Measurements from ENCODE around the gene FBXL2. TPM values are rescaled to one million over a fixed set of nuclear protein-coding genes. Genes with fewer than 3 reads are reported as not detected.
A peak's percentile ranks its signal among the peaks of the same experiment; 100 is the strongest.

FBXL2 gene
- total RNA-seq, 2 experiments from 2014 or later, result not detected

DNA sequence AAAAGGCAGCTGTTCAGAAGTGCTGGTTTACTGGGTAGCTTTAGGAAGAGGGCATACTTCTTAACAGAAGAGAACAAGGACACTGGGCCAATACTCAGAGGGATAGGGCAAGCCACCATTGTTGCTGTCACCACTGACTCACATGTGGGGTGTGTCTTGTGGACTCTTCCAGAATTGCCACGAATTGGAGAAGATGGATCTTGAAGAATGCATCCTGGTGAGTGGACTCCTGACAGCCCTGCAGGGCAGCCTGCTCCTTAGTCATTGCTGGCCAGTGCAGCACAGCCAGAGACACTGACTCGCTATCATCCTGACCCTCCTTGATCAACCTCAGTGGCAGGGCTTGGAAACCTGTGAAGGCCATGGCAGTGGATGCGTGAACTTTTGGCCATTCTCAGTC is 100.7 kb downstream of the FBXL2 start:
- H3K9me3 Mint-ChIP-seq (ENCODE audit: low read depth), result no peaks in the 10 kb centered on the region
- DNase-seq, result no peak
- H3K27me3 Mint-ChIP-seq, result no peaks in the 10 kb centered on the region
- peaks cover 2% of the 10 kb centered on the region for H3K4me1 Mint-ChIP-seq
- no peak overlapping the region for H3K27ac Mint-ChIP-seq
- no peaks in the 10 kb centered on the region for H3K36me3 Mint-ChIP-seq
- H3K4me3 Mint-ChIP-seq, result no peak overlapping the region
- CTCF ChIA-PET, result interaction anchor here (0.5 to 1.2 kb wide), 2 partner anchors 247 to 1327 kb away, joined by 3 to 4 read pairs; no protein-coding TSS in a partner anchor
- ATAC-seq, result no peak

DNA sequence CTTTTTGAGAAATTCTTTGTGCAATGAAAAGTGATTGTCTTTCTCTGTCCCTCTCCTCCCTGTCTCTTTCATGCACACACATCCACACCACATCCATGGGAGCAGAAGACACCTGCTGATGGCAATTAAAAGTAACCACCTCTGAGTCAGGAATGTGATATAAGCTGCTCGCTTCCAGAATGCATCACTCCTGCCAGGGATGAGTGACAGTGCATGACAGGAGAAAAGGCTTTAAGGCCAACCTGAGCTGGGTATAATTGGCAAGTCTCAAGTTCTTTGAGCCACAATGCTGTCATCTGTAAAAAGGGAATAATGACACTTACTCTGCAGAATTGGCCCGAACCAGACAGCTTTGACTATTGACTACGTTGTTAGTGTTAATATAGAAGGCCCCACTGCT is 103.4 kb downstream of the FBXL2 start:
- H3K4me1 Mint-ChIP-seq, result peaks cover 12% of the 10 kb centered on the region
- H3K27me3 Mint-ChIP-seq, result no peaks in the 10 kb centered on the region
- no peak overlapping the region for H3K4me3 Mint-ChIP-seq
- DNase-seq, result no peak
- CTCF ChIA-PET, result interaction anchor here (0.5 kb wide), 1 partner anchor 251 kb away, joined by 3 read pairs; no protein-coding TSS in a partner anchor
- H3K27ac Mint-ChIP-seq, result no peak overlapping the region
- peaks cover 2% of the 10 kb centered on the region for H3K36me3 Mint-ChIP-seq
- no peaks in the 10 kb centered on the region for H3K9me3 Mint-ChIP-seq (ENCODE audit: low read depth)
- ATAC-seq, result no peak

DNA sequence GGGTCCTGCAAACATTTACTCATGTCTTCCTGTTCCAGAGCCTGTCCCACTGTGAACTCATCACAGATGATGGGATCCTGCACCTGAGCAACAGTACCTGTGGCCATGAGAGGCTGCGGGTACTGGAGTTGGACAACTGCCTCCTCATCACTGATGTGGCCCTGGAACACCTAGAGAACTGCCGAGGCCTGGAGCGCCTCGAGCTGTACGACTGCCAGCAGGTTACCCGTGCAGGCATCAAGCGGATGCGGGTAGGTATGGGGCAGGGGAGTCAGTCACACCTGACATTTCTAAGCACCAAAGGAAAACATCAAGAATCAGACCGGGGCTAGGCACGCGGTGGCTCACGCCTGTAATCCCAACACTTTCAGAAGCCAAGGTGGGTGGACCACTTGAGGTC is 106.7 kb downstream of the FBXL2 start:
- ATAC-seq (no peak), DNase-seq (no peak)
- H3K27me3 Mint-ChIP-seq, result no peaks in the 10 kb centered on the region
- peak overlapping the region; percentile 1 for H3K27ac Mint-ChIP-seq
- peaks cover 21% of the 10 kb centered on the region for H3K4me1 Mint-ChIP-seq
- CTCF ChIA-PET, result interaction anchor here (4.4 kb wide), 1 partner anchor 11 kb away, joined by 33 read pairs; no protein-coding TSS in a partner anchor
- no peaks in the 10 kb centered on the region for H3K9me3 Mint-ChIP-seq (ENCODE audit: low read depth)
- H3K36me3 Mint-ChIP-seq, result peaks cover 12% of the 10 kb centered on the region
- H3K4me3 Mint-ChIP-seq, result no peak overlapping the region

DNA sequence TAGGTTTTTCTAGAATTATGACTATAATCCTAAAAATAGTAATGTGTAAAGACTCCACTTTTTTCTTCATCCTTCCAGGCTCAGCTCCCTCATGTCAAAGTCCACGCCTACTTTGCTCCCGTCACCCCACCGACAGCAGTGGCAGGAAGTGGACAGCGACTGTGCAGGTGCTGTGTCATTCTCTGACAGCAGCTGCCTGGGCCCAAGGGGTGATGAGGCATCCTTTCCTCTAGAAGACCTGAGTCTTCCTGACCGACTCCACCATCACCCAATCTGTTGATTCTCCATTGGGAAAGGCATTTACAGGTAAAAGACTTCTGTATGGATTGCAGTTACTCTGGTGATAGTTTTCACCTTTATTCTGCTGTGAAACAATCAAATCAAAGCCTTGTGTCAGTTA is 108.2 kb downstream of the FBXL2 start:
- Mint-ChIP-seq H3K27ac (peak overlapping the region; percentile 77), H3K4me3 (no peak overlapping the region), H3K36me3 (peaks cover 18% of the 10 kb centered on the region), H3K27me3 (no peaks in the 10 kb centered on the region), H3K9me3 (ENCODE audit: low read depth) (no peaks in the 10 kb centered on the region), H3K4me1 (peaks cover 23% of the 10 kb centered on the region)
- CTCF ChIA-PET, result interaction anchor here (0.8 to 4.4 kb wide), 6 partner anchors 9 to 402 kb away, joined by 3 to 33 read pairs (median 6); no protein-coding TSS in a partner anchor
- DNase-seq (peak; percentile 88), ATAC-seq (peak; percentile 97)

DNA sequence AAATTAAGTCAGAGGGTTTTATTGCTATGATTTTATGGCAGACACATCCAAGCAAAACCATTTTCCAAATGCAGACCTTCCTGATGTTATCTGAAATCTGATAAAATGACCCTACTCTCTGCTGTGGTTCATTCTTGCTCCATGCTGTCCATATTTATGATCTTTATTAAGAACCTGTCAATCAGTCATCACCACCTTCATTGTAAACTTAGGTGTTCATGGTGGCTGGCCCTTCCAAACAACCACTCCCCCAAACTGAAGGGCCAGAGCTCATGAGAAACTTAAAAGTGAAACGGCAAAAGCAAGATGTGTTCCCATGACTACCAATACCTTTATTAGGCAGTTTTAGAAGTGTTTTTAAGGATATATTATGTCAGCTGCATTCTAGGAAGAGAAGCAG is 109.4 kb downstream of the FBXL2 start:
- Mint-ChIP-seq H3K4me1 (peaks cover 27% of the 10 kb centered on the region), H3K9me3 (ENCODE audit: low read depth) (no peaks in the 10 kb centered on the region), H3K27ac (peak overlapping the region; percentile 62), H3K4me3 (no peak overlapping the region), H3K36me3 (peaks cover 29% of the 10 kb centered on the region), H3K27me3 (no peaks in the 10 kb centered on the region)
- CTCF ChIA-PET, result interaction anchor here (0.9 to 4.4 kb wide), 4 partner anchors 14 to 401 kb away, joined by 3 to 33 read pairs (median 5); no protein-coding TSS in a partner anchor
- DNase-seq (no peak), ATAC-seq (no peak)

DNA sequence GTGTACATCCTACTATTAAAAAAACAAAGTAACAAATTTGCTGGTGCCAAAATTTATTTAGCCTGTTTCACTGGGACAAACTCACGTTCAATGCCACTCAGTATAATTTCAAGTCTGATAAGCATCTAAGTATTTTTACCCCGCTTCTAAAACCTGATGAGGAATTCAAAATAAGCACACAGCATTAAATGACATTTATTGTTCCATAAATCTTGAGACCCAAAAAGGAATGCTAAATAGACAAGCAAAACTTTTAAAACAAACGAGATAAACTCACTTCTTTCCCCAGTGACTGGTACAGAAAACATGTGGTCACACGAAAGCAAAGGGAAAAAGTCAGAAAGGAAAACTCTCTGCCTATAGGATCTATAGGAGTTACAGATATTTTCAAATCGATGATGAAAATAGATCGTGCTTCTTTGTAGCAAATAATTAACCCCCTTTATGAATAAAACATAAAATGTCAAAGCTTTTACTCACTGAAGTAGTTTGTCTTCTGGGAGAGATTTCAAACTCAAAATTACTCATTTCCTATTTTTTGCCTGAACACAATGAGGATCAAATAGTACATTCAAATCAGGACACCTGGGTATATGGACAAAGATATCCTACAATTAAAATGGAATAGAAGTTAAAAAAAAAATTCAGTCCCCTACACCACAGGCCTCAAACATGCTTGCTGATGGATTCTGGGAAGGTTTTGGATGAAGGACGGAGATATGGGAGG is 111.3 kb downstream of the FBXL2 start:
- no peak for ATAC-seq
- Mint-ChIP-seq H3K9me3 (ENCODE audit: low read depth) (no peaks in the 10 kb centered on the region), H3K27ac (no peak overlapping the region), H3K36me3 (peaks cover 43% of the 10 kb centered on the region), H3K4me3 (no peak overlapping the region), H3K27me3 (no peaks in the 10 kb centered on the region), H3K4me1 (peaks cover 39% of the 10 kb centered on the region)
- no peak for DNase-seq
- CTCF ChIA-PET, result interaction anchor here (1.0 to 1.5 kb wide), 2 partner anchors 16 to 56 kb away, joined by 3 to 7 read pairs; no protein-coding TSS in a partner anchor

DNA sequence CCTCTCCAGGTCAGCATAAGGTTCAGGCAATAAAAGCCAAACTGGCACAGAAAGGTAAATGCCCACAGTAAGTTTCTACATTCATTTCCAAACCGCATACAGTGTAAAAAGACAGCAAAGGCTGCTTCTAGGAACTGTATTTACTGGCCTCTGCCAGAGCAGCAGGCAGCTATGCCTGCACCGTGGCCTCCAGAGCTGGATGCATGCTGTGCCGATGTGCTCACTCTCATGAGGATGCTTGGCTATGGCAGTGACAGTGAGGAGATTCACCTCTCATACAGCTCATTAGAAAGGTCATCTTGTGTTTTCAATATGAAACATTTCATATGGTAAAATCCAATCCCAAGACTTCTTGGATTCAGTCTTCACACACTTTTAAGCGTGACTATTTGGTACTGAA is 112.7 kb downstream of the FBXL2 start:
- CTCF ChIA-PET, result interaction anchor here (1.5 kb wide), 2 partner anchors 17 kb away, joined by 3 to 7 read pairs; no protein-coding TSS in a partner anchor
- DNase-seq (no peak), ATAC-seq (no peak)
- no peaks in the 10 kb centered on the region for H3K9me3 Mint-ChIP-seq (ENCODE audit: low read depth)
- peak overlapping the region; percentile 58 for H3K27ac Mint-ChIP-seq
- H3K4me1 Mint-ChIP-seq, result peaks cover 34% of the 10 kb centered on the region
- H3K36me3 Mint-ChIP-seq, result peaks cover 41% of the 10 kb centered on the region
- no peak overlapping the region for H3K4me3 Mint-ChIP-seq
- no peaks in the 10 kb centered on the region for H3K27me3 Mint-ChIP-seq

DNA sequence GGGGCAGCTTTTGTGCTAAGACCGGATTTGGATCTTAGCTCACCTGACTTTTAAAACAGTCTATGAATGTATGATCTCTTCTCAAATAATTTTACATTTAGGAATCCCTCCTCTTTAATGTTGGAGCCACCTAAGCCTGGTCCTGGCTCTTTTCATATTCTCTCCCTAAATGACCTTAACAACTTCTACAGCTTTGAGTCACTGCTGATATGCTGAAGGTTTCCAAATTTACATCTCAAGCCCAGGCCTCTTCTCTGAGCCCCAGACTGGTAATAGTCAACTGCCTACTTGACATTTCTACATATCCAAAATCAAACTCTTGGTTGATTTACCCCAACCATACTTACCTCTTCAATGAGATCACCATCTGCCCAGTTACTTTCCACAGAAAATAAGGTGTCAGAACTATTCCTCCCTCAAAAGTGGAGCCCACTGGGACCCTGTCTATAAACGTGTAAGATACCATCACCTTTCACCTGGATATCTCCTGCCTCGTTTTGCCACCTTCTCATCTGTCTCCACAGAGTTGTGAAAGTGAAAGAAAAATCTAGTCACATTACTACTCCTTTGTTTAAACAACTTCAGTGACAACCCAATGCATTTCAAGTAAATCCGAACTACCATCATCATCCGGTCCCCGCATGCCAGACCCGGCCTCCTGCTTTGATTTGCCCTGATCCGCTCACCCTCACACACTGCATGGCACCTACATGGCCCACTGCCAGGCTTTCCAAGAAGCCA is 114.2 kb downstream of the FBXL2 start:
- peak; percentile 55 for ATAC-seq
- H3K27me3 Mint-ChIP-seq, result no peaks in the 10 kb centered on the region
- H3K9me3 Mint-ChIP-seq (ENCODE audit: low read depth), result no peaks in the 10 kb centered on the region
- DNase-seq, result no peak
- H3K4me3 Mint-ChIP-seq, result no peak overlapping the region
- peak overlapping the region; percentile 43 for H3K27ac Mint-ChIP-seq
- H3K36me3 Mint-ChIP-seq, result peaks cover 53% of the 10 kb centered on the region
- H3K4me1 Mint-ChIP-seq, result peaks cover 20% of the 10 kb centered on the region
- CTCF ChIA-PET, result interaction anchor here (1.5 kb wide), 1 partner anchor 19 kb away, joined by 3 read pairs; no protein-coding TSS in a partner anchor

DNA sequence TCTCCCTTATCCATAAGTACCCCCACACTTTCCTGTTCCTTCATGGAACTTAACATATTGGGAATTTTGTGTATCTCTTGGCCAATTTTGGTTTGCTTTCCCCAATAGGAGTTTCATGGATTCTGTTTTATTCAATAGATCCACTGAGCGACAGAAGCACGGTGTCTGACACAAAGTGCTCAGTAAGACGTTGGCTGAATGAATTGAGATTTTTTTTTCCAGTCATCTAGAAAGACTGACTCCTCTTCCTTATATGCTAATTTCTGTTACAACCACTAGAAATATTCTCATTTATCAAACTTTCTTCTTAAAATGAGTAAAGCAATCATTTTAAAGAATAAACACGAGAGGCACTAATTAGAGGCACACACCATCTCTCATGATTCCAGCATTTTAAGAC is 114.9 kb downstream of the FBXL2 start:
- Mint-ChIP-seq H3K27ac (peak overlapping the region; percentile 43), H3K36me3 (peaks cover 55% of the 10 kb centered on the region), H3K4me3 (no peak overlapping the region), H3K9me3 (ENCODE audit: low read depth) (no peaks in the 10 kb centered on the region), H3K4me1 (peaks cover 18% of the 10 kb centered on the region), H3K27me3 (no peaks in the 10 kb centered on the region)
- DNase-seq (no peak), ATAC-seq (no peak)
- CTCF ChIA-PET, result no interaction called here

DNA sequence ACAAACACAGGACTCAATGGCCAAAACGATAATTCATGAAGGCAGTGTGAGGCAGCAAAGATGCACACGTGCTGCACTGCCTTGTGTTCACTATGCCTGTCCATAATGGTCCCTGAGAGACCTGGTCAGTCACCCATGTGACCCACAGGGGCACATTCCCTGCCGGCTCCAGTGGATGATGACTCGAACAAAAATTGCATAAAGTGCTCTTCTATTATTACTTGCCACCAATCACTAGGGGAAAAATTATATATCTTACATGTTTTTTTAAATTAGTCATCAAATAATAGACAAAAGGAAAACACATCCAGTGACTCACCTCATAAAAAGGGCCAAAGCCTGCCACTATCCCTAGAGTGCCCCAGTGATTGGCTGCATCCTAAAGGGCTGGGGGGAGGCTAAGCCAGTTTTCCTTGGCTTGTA is 115.5 kb downstream of the FBXL2 start:
- no peak overlapping the region for H3K4me3 Mint-ChIP-seq
- CTCF ChIA-PET, result no interaction called here
- ATAC-seq (no peak), DNase-seq (no peak)
- no peaks in the 10 kb centered on the region for H3K27me3 Mint-ChIP-seq
- H3K27ac Mint-ChIP-seq, result no peak overlapping the region
- peaks cover 59% of the 10 kb centered on the region for H3K36me3 Mint-ChIP-seq
- no peaks in the 10 kb centered on the region for H3K9me3 Mint-ChIP-seq (ENCODE audit: low read depth)
- peaks cover 18% of the 10 kb centered on the region for H3K4me1 Mint-ChIP-seq

DNA sequence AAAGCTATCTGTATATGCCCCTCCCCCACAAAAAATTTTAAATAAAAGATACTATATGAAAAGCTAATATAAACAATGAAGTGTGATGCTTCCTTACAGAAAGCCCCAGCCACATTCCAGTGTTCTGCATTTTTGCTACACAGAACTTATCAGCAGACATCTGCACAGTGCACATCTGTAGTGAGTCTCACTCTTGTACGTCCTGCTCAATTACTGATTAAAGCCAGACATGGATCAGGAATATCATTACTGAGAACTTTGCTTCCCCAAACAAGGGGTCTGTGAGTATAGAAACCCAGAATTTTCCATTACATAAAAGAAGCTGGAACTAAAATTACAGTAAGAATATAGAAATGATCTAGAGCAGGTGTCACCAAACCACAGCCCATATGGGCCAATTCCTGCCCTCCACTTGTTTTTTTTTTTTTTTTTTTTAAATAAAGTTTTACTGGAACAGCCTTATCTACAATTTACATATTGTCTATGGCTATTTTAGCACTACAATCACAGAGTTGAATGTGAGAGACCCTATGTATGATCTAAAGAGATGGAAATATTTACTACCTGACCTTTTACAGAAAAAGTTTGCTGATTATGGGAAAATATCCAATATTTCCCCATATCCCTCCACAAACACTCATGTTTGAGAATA is 117.3 kb downstream of the FBXL2 start:
- no peak for DNase-seq
- CTCF ChIA-PET, result interaction anchor here (1.0 to 2.1 kb wide), 3 partner anchors 9 to 393 kb away, joined by 3 to 7 read pairs (median 6); no protein-coding TSS in a partner anchor
- H3K36me3 Mint-ChIP-seq, result peaks cover 69% of the 10 kb centered on the region
- H3K9me3 Mint-ChIP-seq (ENCODE audit: low read depth), result no peaks in the 10 kb centered on the region
- H3K4me1 Mint-ChIP-seq, result peaks cover 17% of the 10 kb centered on the region
- no peaks in the 10 kb centered on the region for H3K27me3 Mint-ChIP-seq
- H3K27ac Mint-ChIP-seq, result no peak overlapping the region
- no peak overlapping the region for H3K4me3 Mint-ChIP-seq
- ATAC-seq, result no peak

DNA sequence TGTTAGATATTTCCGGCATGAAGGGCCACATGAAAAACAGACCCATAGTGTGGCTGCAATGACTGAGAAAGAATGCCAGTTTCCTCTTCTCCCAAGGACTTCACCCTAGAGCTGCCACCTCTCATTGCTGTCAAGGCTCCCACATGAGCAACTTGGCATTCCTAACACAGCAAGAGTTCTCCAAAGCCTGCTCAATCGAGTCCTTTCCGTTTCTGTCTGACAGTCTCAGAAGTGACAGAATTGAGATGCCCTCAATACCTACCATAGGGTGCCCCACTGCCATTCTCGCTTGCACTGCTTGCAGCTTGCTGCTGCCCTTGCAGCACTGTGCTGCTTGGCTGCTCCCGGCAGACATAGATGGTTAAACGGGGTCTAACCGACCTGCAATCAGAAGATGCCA is 118.7 kb downstream of the FBXL2 start:
- CTCF ChIA-PET, result interaction anchor here (0.6 to 2.1 kb wide), 4 partner anchors 14 to 1970 kb away, joined by 3 to 7 read pairs (median 4); no protein-coding TSS in a partner anchor
- no peak overlapping the region for H3K4me3 Mint-ChIP-seq
- H3K9me3 Mint-ChIP-seq (ENCODE audit: low read depth), result no peaks in the 10 kb centered on the region
- ATAC-seq, result no peak
- no peak overlapping the region for H3K27ac Mint-ChIP-seq
- peaks cover 69% of the 10 kb centered on the region for H3K36me3 Mint-ChIP-seq
- peaks cover 15% of the 10 kb centered on the region for H3K4me1 Mint-ChIP-seq
- DNase-seq, result no peak
- no peaks in the 10 kb centered on the region for H3K27me3 Mint-ChIP-seq

DNA sequence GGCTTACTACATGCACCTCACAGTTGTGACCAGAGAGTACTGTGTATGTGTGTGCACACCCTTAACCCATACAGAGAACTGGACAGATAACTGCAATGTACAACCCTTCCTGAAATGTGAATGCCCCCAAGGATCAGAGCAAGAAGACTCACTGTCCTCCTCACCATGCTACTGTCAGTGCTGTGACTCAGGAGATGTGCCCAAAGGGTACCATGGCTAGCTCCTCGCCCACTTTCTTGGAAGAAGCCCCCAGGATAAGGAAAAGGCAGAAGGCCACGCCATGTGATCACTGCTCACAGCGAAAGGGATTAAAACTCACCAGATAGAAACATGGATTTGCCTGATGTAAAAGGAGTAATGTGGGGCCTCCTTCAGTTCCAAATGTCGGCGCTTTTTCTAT is 121.2 kb downstream of the FBXL2 start:
- CTCF ChIA-PET, result no interaction called here
- peaks cover 58% of the 10 kb centered on the region for H3K36me3 Mint-ChIP-seq

More for the DNA sequence above, 121.2 kb downstream of the FBXL2 start:
- H3K27me3 Mint-ChIP-seq, result no peaks in the 10 kb centered on the region
- DNase-seq, result no peak
- no peaks in the 10 kb centered on the region for H3K4me1 Mint-ChIP-seq
- no peak overlapping the region for H3K27ac Mint-ChIP-seq
- H3K4me3 Mint-ChIP-seq, result no peak overlapping the region
- no peaks in the 10 kb centered on the region for H3K9me3 Mint-ChIP-seq (ENCODE audit: low read depth)
- no peak for ATAC-seq

Measured in activated CD8-positive, alpha-beta memory T cell treated with anti-CD3 and anti-CD28 coated beads, Interleukin-2, amount 10 ng/mL, durations not matched to agents 7 days and 5 days (primary cell).